H1 (cell line): ENCODE measurements around the gene MARCHF2. TPM values are rescaled to one million over a fixed set of nuclear protein-coding genes. Genes with fewer than 3 reads are reported as not detected.

Experiments
- CTCF ChIA-PET: fragments of 300-600 bp; sonication (Branson Sonifier 250); formaldehyde crosslinking; loops from one replicate; lab custom pipeline; 2021; ENCODE audit not compliant: partially characterized antibody; lab: Charles Lee
- POLR2A ChIA-PET: fragments of 300-600 bp; sonication (Branson Sonifier 250); formaldehyde crosslinking; loops from one replicate; lab custom pipeline; 2021; ENCODE audit warnings: inconsistent platforms; ENCODE audit not compliant: partially characterized antibody; lab: Charles Lee
- DNase-seq, 2 experiments: peaks; one replicate each; pipeline versions ENCODE4 v3.0.0 to v3.0.0-alpha.2; 2010 to 2022; ENCODE audit warnings: low spot score in 2 of 2, low read depth in 1 of 2, mixed read lengths in 1 of 2
- FAIRE-seq: peaks from 2 replicates; lab custom pipeline; 2011; peaks lifted over from hg19 to GRCh38; lab: Jason Lieb, UNC
- H2AFZ ChIP-seq: 2 replicates; pipeline ENCODE4 v1.8.1; 2012; ENCODE audit warnings: low read length, inconsistent platforms
- H2AK5ac ChIP-seq: 2 replicates; pipeline ENCODE4 v1.6.1; 2013; ENCODE audit warnings: low read depth, low read length
- H2BK120ac ChIP-seq: replicated peaks from 2 replicates; pipeline ENCODE3; 2013; ENCODE audit warnings: low read depth, low read length, inconsistent platforms
- H2BK12ac ChIP-seq: 2 replicates; pipeline ENCODE4 v1.6.1; 2013; ENCODE audit warnings: low read depth, low read length
- H2BK15ac ChIP-seq: 2 replicates; pipeline ENCODE4 v1.6.1; 2013; ENCODE audit warnings: low read length
- H2BK20ac ChIP-seq: 2 replicates; pipeline ENCODE4 v1.6.1; 2013; ENCODE audit warnings: low read length
- H2BK5ac ChIP-seq: 2 replicates; pipeline ENCODE4 v1.6.1; 2013; ENCODE audit warnings: low read depth, low read length
- H3K14ac ChIP-seq: 2 replicates; pipeline ENCODE4 v1.6.1; 2013; ENCODE audit warnings: inconsistent platforms; ENCODE audit not compliant: insufficient read length
- H3K18ac ChIP-seq: 2 replicates; pipeline ENCODE4 v1.6.1; 2013; ENCODE audit warnings: low read length; ENCODE audit errors: extremely low read depth
- H3K23ac ChIP-seq: 2 replicates; pipeline ENCODE4 v1.6.1; 2013; ENCODE audit warnings: inconsistent platforms; ENCODE audit not compliant: insufficient read length
- H3K23me2 ChIP-seq: 2 replicates; pipeline ENCODE4 v1.6.1; 2013; ENCODE audit warnings: low read depth, low read length
- H3K27ac ChIP-seq: 2 replicates; pipeline ENCODE4 v1.6.1; 2011; ENCODE audit warnings: low read depth, low read length, inconsistent platforms
- H3K27me3 ChIP-seq, 4 experiments: replicated peaks in 1 of 4; 1 replicate in 1 of 4; 2 replicates in 3 of 4; pipeline versions ENCODE4 v1.6.1 to v1.8.1; 2011 to 2013; ENCODE audit warnings: low read length in 3 of 4, mild to moderate bottlenecking in 3 of 4, inconsistent platforms in 2 of 4, mixed read lengths in 2 of 4, moderate library complexity in 1 of 4; ENCODE audit not compliant: control insufficient read depth in 3 of 4, insufficient read depth in 3 of 4; ENCODE audit errors: extremely low read depth in 1 of 4
- H3K36me3 ChIP-seq, 4 experiments: 2 replicates each; pipeline versions ENCODE4 v1.6.1 to v1.8.1; 2011 to 2013; ENCODE audit warnings: mild to moderate bottlenecking in 4 of 4, low read length in 3 of 4, moderate library complexity in 2 of 4, control low read depth in 1 of 4, inconsistent platforms in 1 of 4; ENCODE audit not compliant: insufficient read depth in 4 of 4, control insufficient read depth in 2 of 4
- H3K4ac ChIP-seq: replicated peaks from 2 replicates; pipeline ENCODE3; 2013; ENCODE audit warnings: low read length, low read depth, mixed read lengths, inconsistent platforms; ENCODE audit not compliant: insufficient read length
- H3K4me1 ChIP-seq, 4 experiments: replicated peaks in 1 of 4; 1 replicate in 1 of 4; 2 replicates in 3 of 4; pipeline versions ENCODE4 v1.6.1 to v1.8.1; 2011 to 2013; ENCODE audit warnings: low read length in 3 of 4, inconsistent platforms in 2 of 4, mixed read lengths in 1 of 4; ENCODE audit not compliant: insufficient read depth in 4 of 4, control insufficient read depth in 3 of 4
- H3K4me2 ChIP-seq, 2 experiments: 2 replicates each; pipeline versions ENCODE4 v1.6.1 to v1.8.1; 2011 to 2013; ENCODE audit warnings: low read depth in 2 of 2, low read length in 2 of 2, control low read depth in 1 of 2, inconsistent platforms in 1 of 2, mild to moderate bottlenecking in 1 of 2; ENCODE audit not compliant: insufficient read depth in 1 of 2
- H3K4me3 ChIP-seq, 4 experiments: fragments of 200-600, 300-600 bp in 1 of 4; sonication (generic), shearing (Covaris generic), sonication (Bioruptor Twin) in 1 of 4; 2 replicates each; pipeline versions ENCODE4 v1.5.1 to v1.8.1; 2011 to 2016; ENCODE audit warnings: low read length in 4 of 4, low read depth in 3 of 4, control low read depth in 2 of 4, inconsistent platforms in 2 of 4, mild to moderate bottlenecking in 2 of 4, mixed read lengths in 1 of 4, moderate library complexity in 1 of 4; ENCODE audit not compliant: insufficient read depth in 2 of 4; ENCODE audit errors: extremely low read depth in 1 of 4
- H3K56ac ChIP-seq: replicated peaks from 2 replicates; pipeline ENCODE3; 2013; ENCODE audit warnings: low read depth, mild to moderate bottlenecking, mixed read lengths, low read length, inconsistent platforms; ENCODE audit not compliant: insufficient read length
- H3K79me1 ChIP-seq: 2 replicates; pipeline ENCODE4 v1.6.1; 2013; ENCODE audit warnings: low read depth, low read length, control low read depth
- H3K79me2 ChIP-seq, 2 experiments: 2 replicates each; pipeline versions ENCODE4 v1.6.1 to v1.8.1; 2012 to 2013; ENCODE audit warnings: low read length in 2 of 2, mild to moderate bottlenecking in 2 of 2, inconsistent platforms in 1 of 2; ENCODE audit not compliant: insufficient read depth in 2 of 2, control insufficient read depth in 1 of 2
- H3K9ac ChIP-seq, 4 experiments: replicated peaks in 1 of 4; 1 replicate in 1 of 4; 2 replicates in 3 of 4; pipeline versions ENCODE4 v1.6.1 to v1.8.1; 2011 to 2013; ENCODE audit warnings: low read depth in 3 of 4, low read length in 3 of 4, control low read depth in 2 of 4, mild to moderate bottlenecking in 2 of 4, moderate library complexity in 2 of 4, inconsistent platforms in 1 of 4; ENCODE audit errors: extremely low read depth in 1 of 4
- H3K9me3 ChIP-seq, 2 experiments: 2 replicates each; pipeline versions ENCODE4 v1.6.1 to v1.8.1; 2012 to 2013; ENCODE audit warnings: mild to moderate bottlenecking in 2 of 2, moderate library complexity in 2 of 2, control low read depth in 1 of 2, inconsistent platforms in 1 of 2, low read depth in 1 of 2, low read length in 1 of 2, mixed read lengths in 1 of 2; ENCODE audit not compliant: insufficient read depth in 2 of 2
- H4K20me1 ChIP-seq, 2 experiments: replicated peaks in 1 of 2; 2 replicates each; pipeline versions ENCODE3 to v1.8.1; 2011 to 2013; ENCODE audit warnings: inconsistent platforms in 2 of 2, low read length in 2 of 2, mild to moderate bottlenecking in 1 of 2; ENCODE audit not compliant: insufficient read depth in 2 of 2, control insufficient read depth in 1 of 2
- H4K5ac ChIP-seq: 2 replicates; pipeline ENCODE4 v1.6.1; 2013; ENCODE audit warnings: low read length, low read depth, mixed read lengths, inconsistent platforms; ENCODE audit not compliant: insufficient read length
- H4K8ac ChIP-seq: 2 replicates; pipeline ENCODE4 v1.8.0; 2013; ENCODE audit warnings: mild to moderate bottlenecking, moderate library complexity, low read length, inconsistent platforms; ENCODE audit not compliant: insufficient read depth; ENCODE audit errors: extremely low read depth
- H4K91ac ChIP-seq: replicated peaks from 2 replicates; pipeline ENCODE3; 2013; ENCODE audit warnings: low read length, mixed read lengths, inconsistent platforms; ENCODE audit not compliant: insufficient read length
- E2F6 ChIP-seq: IDR thresholded peaks from 2 replicates; pipeline ENCODE4 v1.6.1; 2012; ENCODE audit warnings: inconsistent platforms
- EZH2 ChIP-seq: fragments of 200-600 bp; sonication (generic); IDR thresholded peaks from 2 replicates; pipeline ENCODE4 v1.7.1; 2012; ENCODE audit warnings: low read depth, mild to moderate bottlenecking, moderate library complexity, low read length, inconsistent platforms; ENCODE audit not compliant: severe bottlenecking
- JUN ChIP-seq: IDR thresholded peaks from 2 replicates; pipeline ENCODE4 v1.6.1; 2011; ENCODE audit warnings: low read depth, mild to moderate bottlenecking, improper control_type of control experiment, low read length
- ZNF274 ChIP-seq: IDR thresholded peaks from 2 replicates; pipeline ENCODE4 v1.7.0; 2012; ENCODE audit warnings: low read length, borderline replicate concordance; ENCODE audit errors: extremely low read depth
- WGBS, 2 experiments: shearing (Covaris generic) in 1 of 2; methylation state at CpG; one replicate each; pipeline versions ENCODE4 v1.1.6 to v1.1.7; 2013 to 2015; ENCODE audit warnings: low lambda C conversion rate in 2 of 2, mixed read lengths in 2 of 2, inconsistent platforms in 1 of 2, low coverage in 1 of 2, missing lambda C conversion rate in 1 of 2; ENCODE audit not compliant: insufficient replicate concordance in 2 of 2, insufficient coverage in 1 of 2, insufficient read length in 1 of 2; ENCODE audit errors: extremely low coverage in 1 of 2, missing lambda C conversion rate in 1 of 2; 5-methylcytosine and 5-hydroxymethylcytosine counted together
- polyA plus RNA-seq, 7 experiments: library from polyadenylated mRNA; depleted of rRNA in 3 of 7; stranded (reverse) in 5 of 7; unstranded in 2 of 7; fragments of >200 nt in 5 of 7; fragments of 200-250 nt in 2 of 7; gene quantifications; 1 replicate in 5 of 7; 2 replicates in 1 of 7; 4 replicates in 1 of 7; pipeline versions ENCODE4 v1.2.1 to v1.2.3, GENCODE V29; 2011 to 2013; ENCODE audit warnings: missing spikeins in 2 of 7, mixed read lengths in 2 of 7
- total RNA-seq: library from RNA; stranded (reverse); fragmentation: NEBNext Ultra II Directional; extraction: Animal tissue kit (Norgen Biotek cat#: 25700); gene quantifications from 2 replicates; pipeline ENCODE4 v1.2.1, GENCODE V29; 2021

MARCHF2 gene
- total and polyA plus RNA-seq, 2 of the 8 experiments (the other 6 are each of a cell fraction or from before 2014, with no cell fraction given), result 18.5 to 46.2 TPM

GRCh38 chr19:8393871-8394250 is 19.2 kb upstream of the MARCHF2 start:
- Histone ChIP-seq H2AK5ac (no peak overlapping the region), H3K9ac (no peak overlapping the region), H4K91ac (no peak overlapping the region), H3K56ac (no peak overlapping the region), H2BK120ac (no peak overlapping the region), H4K8ac (peak overlapping the region; percentile 11; the same call in 1 of the 2 replicates), H3K36me3 (no peaks in the 10 kb centered on the region; a peak in 2 of 8 replicates), H3K18ac (no peak overlapping the region), H3K79me2 (peaks cover 7 to 76% of the 10 kb centered on the region in 2 experiments), H3K23ac (no peak overlapping the region), H3K27me3 (no peaks in the 10 kb centered on the region), H3K79me1 (peaks cover 33% of the 10 kb centered on the region), H2AFZ (no peak overlapping the region), H2BK5ac (no peak overlapping the region), H4K5ac (no peak overlapping the region), H3K4me3 (no peak overlapping the region), H2BK12ac (no peak overlapping the region), H3K4me1 (peaks cover 0 to 10% (median 4%) of the 10 kb centered on the region in 4 experiments; a peak in 6 of 7 replicates), H3K9me3 (no peaks in the 10 kb centered on the region), H3K23me2 (no peaks in the 10 kb centered on the region), H3K14ac (no peak overlapping the region), H3K27ac (no peak overlapping the region), H3K4ac (no peak overlapping the region), H4K20me1 (peaks cover 9 to 30% of the 10 kb centered on the region in 2 experiments), H2BK20ac (no peak overlapping the region), H2BK15ac (no peak overlapping the region), H3K4me2 (no peak overlapping the region)
- ChIA-PET CTCF (interaction anchor here (0.7 to 5.5 kb wide), 10 partner anchors 10 to 112 kb away, joined by 3 to 47 read pairs (median 4); no protein-coding TSS in a partner anchor), POLR2A (interaction anchor here (0.7 to 5.6 kb wide), 2 partner anchors 27 to 47 kb away, joined by 3 to 71 read pairs; partner anchors contain the start of gene ANGPTL4)
- no peak for DNase-seq
- FAIRE-seq, result no peak
- WGBS, 2 experiments, result 92% methylated on average over 8 of the region's 8 CpGs; no CpG with 5 or more reads in 1 of the 2 experiments
- no peak for TF ChIP-seq JUN
- TF ChIP-seq ZNF274, result no peak
- TF ChIP-seq E2F6, result no peak
- no peak for TF ChIP-seq EZH2
